Thoracic aorta (tissue), 2 donors: ENCODE measurements around the gene DDX20. TPM values are rescaled to one million over a fixed set of nuclear protein-coding genes. Genes with fewer than 3 reads are reported as not detected.

Experiments used
- ATAC-seq: fragments of 150-250 bp; one replicate; pipeline ENCODE4 v1.8.0; 2017; ENCODE audit warnings: low read depth; ENCODE audit not compliant: insufficient number of reproducible peaks, low FRiP score
- DNase-seq: peaks from one replicate; pipeline ENCODE4 v3.0.0-alpha.2; 2020; ENCODE audit warnings: low spot score
- H3K27ac ChIP-seq, 2 donors: fragments of 200-600 bp; sonication (generic); 1 replicate in 1 of 2; 2 replicates in 1 of 2; pipeline ENCODE4 v1.5.1; 2016; ENCODE audit warnings: mild to moderate bottlenecking in 2 of 2, moderate library complexity in 2 of 2
- H3K27me3 ChIP-seq: fragments of 200-600 bp; sonication (generic); replicated peaks from 2 replicates; pipeline ENCODE4 v1.6.0; 2016; ENCODE audit warnings: mild to moderate bottlenecking; ENCODE audit not compliant: insufficient read depth
- H3K36me3 ChIP-seq: fragments of 200-600 bp; sonication (generic); one replicate; pipeline ENCODE4 v1.5.1; 2016
- H3K4me1 ChIP-seq, 2 donors: fragments of 200-600 bp; sonication (generic); 1 replicate in 1 of 2; 2 replicates in 1 of 2; pipeline versions ENCODE4 v1.5.1 to v1.6.0; 2016; ENCODE audit warnings: low read depth in 2 of 2, mild to moderate bottlenecking in 1 of 2; ENCODE audit not compliant: control insufficient read depth in 1 of 2
- H3K4me3 ChIP-seq: fragments of 200-600 bp; sonication (generic); 2 replicates; pipeline ENCODE4 v1.5.1; 2016; ENCODE audit warnings: mild to moderate bottlenecking
- H3K9me3 ChIP-seq: fragments of 200-600 bp; sonication (generic); 2 replicates; pipeline ENCODE4 v1.5.1; 2016
- CTCF ChIP-seq: fragments of 200-600 bp; sonication (generic); IDR thresholded peaks from one replicate; pipeline ENCODE4 v1.5.1; 2019; ENCODE audit warnings: antibody characterized with exemption
- total RNA-seq, 2 donors: library from RNA; depleted of rRNA; stranded (reverse); fragments of >200 nt; gene quantifications; one replicate each; pipeline versions ENCODE4 v1.1.0 to v1.2.3, GENCODE V29; 2016

The DDX20 gene
- total RNA-seq, 2 donors from 2014 or later = 17.2 to 21.5 TPM

DNA sequence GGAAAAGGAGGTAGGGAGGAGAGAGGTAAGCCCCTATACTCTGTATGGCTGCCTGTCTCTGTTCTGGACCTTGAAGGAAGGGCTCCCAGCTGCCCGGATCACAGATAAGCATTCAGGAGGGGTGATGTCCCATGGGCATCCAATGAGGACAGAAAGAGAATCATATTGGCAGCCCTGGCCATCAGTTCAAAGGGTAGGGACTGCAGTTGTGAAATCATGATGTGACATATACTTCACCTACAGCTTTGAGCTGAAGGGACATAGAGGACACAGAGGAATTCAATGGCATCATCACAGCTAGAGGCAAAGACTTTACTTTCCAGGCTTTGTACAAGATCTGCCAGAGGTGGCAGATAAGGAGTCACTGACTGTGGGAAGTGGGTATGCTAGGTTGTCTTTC, 21.6 kb downstream of the DDX20 start:
- H3K4me3 ChIP-seq = no peak overlapping the region
- no peaks in the 10 kb centered on the region for H3K36me3 ChIP-seq
- H3K27ac ChIP-seq = no peak overlapping the region
- DNase-seq = no peak
- H3K9me3 ChIP-seq = no peaks in the 10 kb centered on the region
- ATAC-seq = no peak
- TF ChIP-seq CTCF = no peak
- H3K4me1 ChIP-seq = no peaks in the 10 kb centered on the region
- H3K27me3 ChIP-seq = no peaks in the 10 kb centered on the region

DNA sequence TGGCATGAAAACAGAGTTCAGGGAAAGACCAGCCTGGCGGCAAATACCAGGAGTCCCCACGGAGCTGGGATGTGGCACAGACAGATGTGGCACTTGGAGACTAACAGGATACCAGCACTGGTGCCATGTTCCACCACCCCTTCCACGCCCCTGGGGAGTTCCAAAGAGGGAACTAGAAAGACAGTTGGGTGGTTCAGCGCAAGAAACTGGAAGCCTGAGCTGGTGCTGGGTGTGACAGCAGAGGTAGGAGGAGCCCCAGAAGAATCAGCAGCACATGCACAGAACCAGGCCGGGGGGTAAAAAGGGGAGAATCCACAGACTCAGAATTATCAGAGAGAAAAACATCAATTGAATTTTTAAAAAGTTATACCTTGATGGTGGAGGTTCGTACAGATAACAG, 22.4 kb downstream of the DDX20 start:
- Histone ChIP-seq H3K27me3 (no peaks in the 10 kb centered on the region), H3K36me3 (no peaks in the 10 kb centered on the region), H3K27ac (no peak overlapping the region), H3K4me1 (no peaks in the 10 kb centered on the region), H3K9me3 (no peaks in the 10 kb centered on the region), H3K4me3 (no peak overlapping the region)
- DNase-seq (no peak), ATAC-seq (no peak)
- TF ChIP-seq CTCF = no peak

DNA sequence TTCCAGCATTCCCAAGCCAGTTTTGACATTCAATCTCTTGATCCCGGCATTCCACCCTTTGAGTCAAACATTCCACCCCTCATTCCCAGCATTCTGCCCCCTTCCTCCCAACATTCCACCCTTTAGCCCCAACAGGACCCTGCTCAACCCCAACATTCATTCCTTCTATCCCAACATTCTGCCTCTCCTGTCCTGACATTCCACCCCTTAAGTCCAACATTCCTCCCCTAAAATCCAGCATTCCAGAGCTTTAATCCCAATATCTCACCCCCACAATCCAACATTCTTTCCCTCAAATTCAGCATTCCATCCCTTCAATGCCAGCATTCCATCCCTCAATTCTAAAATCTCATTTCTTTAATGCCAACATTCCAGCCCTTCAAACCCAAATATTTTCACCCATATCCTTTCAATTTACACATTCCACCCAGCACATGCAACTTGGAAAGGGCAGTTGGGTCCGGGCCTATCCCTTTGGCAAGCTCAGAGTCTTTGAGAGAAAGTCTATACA, 22.9 kb downstream of the DDX20 start:
- no peak for TF ChIP-seq CTCF
- Histone ChIP-seq H3K4me1 (no peaks in the 10 kb centered on the region), H3K27me3 (no peaks in the 10 kb centered on the region), H3K36me3 (no peaks in the 10 kb centered on the region), H3K9me3 (no peaks in the 10 kb centered on the region), H3K27ac (no peak overlapping the region), H3K4me3 (no peak overlapping the region)
- DNase-seq = no peak
- no peak for ATAC-seq

DNA sequence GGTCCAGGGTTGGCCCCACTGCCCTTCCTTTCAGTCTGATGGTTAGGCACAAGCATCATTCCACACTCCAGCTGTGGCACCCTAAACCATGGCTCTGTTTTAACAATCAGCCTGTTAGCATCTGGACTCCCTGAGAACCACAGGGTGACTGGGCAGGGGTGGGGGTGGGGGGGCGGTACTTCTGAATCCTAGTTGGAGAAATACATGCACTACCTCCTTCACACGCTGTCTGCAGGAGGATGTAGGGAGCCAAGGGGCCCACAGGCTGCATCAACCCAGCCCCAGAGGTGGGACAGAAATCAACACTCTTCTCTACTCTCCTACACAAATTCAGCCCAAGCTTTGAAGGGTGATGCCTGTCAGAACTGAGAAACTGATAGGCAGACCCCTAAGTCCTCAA, 23.8 kb downstream of the DDX20 start:
- Histone ChIP-seq H3K9me3 (no peaks in the 10 kb centered on the region), H3K4me1 (no peaks in the 10 kb centered on the region), H3K36me3 (no peaks in the 10 kb centered on the region), H3K27me3 (no peaks in the 10 kb centered on the region), H3K27ac (no peak overlapping the region), H3K4me3 (no peak overlapping the region)
- TF ChIP-seq CTCF = no peak
- DNase-seq (no peak), ATAC-seq (no peak)

DNA sequence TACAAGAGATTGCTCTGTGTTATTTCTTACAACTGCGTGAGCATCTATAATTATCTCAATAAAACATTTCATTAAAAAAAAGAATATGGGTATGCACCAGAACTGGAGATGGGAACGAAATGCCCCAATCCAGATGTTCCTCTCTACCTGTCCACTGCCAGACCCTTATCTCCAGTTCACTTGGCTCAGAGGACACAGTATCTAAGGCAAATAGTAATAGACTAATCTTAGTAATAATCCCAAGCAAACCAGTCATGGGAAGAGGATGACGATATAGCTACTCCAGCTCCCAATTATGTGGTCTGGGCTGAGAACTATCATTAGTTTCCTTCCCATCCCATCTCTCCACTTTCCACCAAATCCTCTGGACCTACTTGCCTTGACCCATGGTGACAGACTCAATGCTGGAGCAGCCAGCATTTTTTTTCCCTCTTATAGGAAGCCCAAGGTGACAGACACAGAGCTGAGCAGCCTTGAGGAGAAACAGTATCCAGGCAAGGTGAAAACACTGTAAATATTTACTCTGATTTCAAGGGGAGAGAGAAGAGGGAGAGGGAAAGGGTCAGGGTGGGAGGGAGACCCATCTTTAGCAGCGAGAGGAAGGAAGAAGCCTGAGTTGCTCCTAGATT, 28.7 kb downstream of the DDX20 start:
- ATAC-seq = no peak
- DNase-seq = no peak
- no peak for TF ChIP-seq CTCF

More for the DNA sequence above, 28.7 kb downstream of the DDX20 start:
- H3K36me3 ChIP-seq = no peaks in the 10 kb centered on the region
- H3K27ac ChIP-seq = no peak overlapping the region
- no peaks in the 10 kb centered on the region for H3K4me1 ChIP-seq
- H3K9me3 ChIP-seq = no peaks in the 10 kb centered on the region
- no peak overlapping the region for H3K4me3 ChIP-seq
- no peaks in the 10 kb centered on the region for H3K27me3 ChIP-seq
